SU-DHL-6 (cell line): Measurements from ENCODE around the gene MARS1.

Experiments
- EZH2phosphoT487 ChIP-seq: fragments of 200-600 bp; sonication (generic), shearing (Covaris generic); conservative IDR thresholded peaks from 2 replicates; pipeline ENCODE4 v1.6.1; 2018; ENCODE audit warnings: mild to moderate bottlenecking, antibody characterized with exemption, low read length, moderate library complexity, mixed read lengths
- TF ChIP-seq, protein P1 (sequence below): fragments of 200-600 bp; sonication (generic); IDR thresholded peaks from one replicate; pipeline ENCODE4 v1.5.1; 2017; ENCODE audit warnings: antibody characterized with exemption, mild to moderate bottlenecking, low read length, moderate library complexity; ENCODE audit not compliant: insufficient read depth, poor library complexity, severe bottlenecking

DNA sequence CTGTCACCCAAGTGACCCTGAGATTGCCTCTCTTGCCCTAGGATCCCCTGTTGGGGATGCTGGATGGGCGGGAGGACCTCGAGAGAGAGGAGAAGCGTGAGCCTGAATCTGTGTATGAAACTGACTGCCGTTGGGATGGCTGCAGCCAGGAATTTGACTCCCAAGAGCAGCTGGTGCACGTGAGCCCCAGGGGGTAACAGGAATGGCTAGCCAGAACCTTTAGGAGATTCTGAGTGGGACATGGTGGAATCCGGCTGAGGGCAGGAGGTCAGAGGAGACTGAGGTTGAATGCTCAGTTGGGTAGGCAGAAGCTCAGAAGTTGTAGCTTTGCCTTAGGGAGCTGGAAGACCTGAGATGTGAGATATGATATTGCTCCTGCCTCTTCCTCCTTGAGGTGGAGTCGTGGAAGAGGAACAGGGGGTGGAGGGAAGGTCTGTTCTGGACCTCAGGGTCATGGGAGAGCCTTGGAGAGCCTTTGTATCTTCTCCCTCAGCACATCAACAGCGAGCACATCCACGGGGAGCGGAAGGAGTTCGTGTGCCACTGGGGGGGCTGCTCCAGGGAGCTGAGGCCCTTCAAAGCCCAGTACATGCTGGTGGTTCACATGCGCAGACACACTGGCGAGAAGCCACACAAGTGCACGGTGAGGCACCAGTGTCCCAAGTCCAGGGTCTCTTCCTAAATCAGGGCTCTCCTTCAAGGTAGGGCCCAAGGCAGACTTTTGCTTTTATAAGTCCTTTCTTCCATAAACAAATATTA is 21.9 kb upstream of the MARS1 start:
- TF ChIP-seq, protein P1, sequence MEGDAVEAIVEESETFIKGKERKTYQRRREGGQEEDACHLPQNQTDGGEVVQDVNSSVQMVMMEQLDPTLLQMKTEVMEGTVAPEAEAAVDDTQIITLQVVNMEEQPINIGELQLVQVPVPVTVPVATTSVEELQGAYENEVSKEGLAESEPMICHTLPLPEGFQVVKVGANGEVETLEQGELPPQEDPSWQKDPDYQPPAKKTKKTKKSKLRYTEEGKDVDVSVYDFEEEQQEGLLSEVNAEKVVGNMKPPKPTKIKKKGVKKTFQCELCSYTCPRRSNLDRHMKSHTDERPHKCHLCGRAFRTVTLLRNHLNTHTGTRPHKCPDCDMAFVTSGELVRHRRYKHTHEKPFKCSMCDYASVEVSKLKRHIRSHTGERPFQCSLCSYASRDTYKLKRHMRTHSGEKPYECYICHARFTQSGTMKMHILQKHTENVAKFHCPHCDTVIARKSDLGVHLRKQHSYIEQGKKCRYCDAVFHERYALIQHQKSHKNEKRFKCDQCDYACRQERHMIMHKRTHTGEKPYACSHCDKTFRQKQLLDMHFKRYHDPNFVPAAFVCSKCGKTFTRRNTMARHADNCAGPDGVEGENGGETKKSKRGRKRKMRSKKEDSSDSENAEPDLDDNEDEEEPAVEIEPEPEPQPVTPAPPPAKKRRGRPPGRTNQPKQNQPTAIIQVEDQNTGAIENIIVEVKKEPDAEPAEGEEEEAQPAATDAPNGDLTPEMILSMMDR, result no peak
- no peak for TF ChIP-seq EZH2phosphoT487
